HepG2 (cell line): ENCODE measurements around the gene LRR1. TPM values are rescaled to one million over a fixed set of nuclear protein-coding genes. Genes with fewer than 3 reads are reported as not detected.

Experiments used
- ARID5B ChIP-seq: IDR thresholded peaks from 2 replicates; pipeline ENCODE4 v1.4.0; 2020; ENCODE audit warnings: mild to moderate bottlenecking, missing genetic modification reagents
- ATM ChIP-seq: fragments of 450-650 bp; IDR thresholded peaks from 2 replicates; pipeline ENCODE4 v1.7.1; 2017; ENCODE audit warnings: mild to moderate bottlenecking, borderline replicate concordance
- GMEB2 ChIP-seq: IDR thresholded peaks from 2 replicates; pipeline ENCODE4 v1.6.1; 2016; ENCODE audit warnings: missing biosample characterization, missing genetic modification reagents, low read depth
- MBD4 ChIP-seq: IDR thresholded peaks from 2 replicates; pipeline ENCODE4 v1.6.1; 2012; ENCODE audit warnings: low read length, inconsistent platforms, borderline replicate concordance
- MED8 ChIP-seq: sonication (generic); formaldehyde crosslinking; IDR thresholded peaks from 2 replicates; pipeline ENCODE4 v1.8.1; 2023; ENCODE audit warnings: mild to moderate bottlenecking, missing genetic modification reagents; ENCODE audit not compliant: insufficient replicate concordance
- NKX3-1 ChIP-seq: sonication (generic); formaldehyde crosslinking; IDR thresholded peaks from 2 replicates; pipeline ENCODE4 v1.5.0; 2020; ENCODE audit warnings: missing genetic modification reagents
- PRDM4 ChIP-seq: sonication (generic); formaldehyde crosslinking; IDR thresholded peaks from 2 replicates; pipeline ENCODE4 v1.9.0; 2021; ENCODE audit warnings: missing genetic modification reagents, borderline replicate concordance
- SETDB1 ChIP-seq: sonication (generic); formaldehyde crosslinking; IDR thresholded peaks from 2 replicates; pipeline ENCODE4 v1.5.1; 2020; ENCODE audit warnings: missing genetic modification reagents, mild to moderate bottlenecking, borderline replicate concordance
- TRAFD1 ChIP-seq: sonication (generic); formaldehyde crosslinking; IDR thresholded peaks from 2 replicates; pipeline ENCODE4 v1.5.1; 2020; ENCODE audit warnings: missing genetic modification reagents, mild to moderate bottlenecking, borderline replicate concordance
- XBP1 ChIP-seq: sonication (generic); formaldehyde crosslinking; IDR thresholded peaks from 2 replicates; pipeline ENCODE4 v1.5.0; 2020; ENCODE audit warnings: missing genetic modification reagents
- ZFYVE20 ChIP-seq: sonication (generic); formaldehyde crosslinking; IDR thresholded peaks from 2 replicates; pipeline ENCODE4 v1.8.0; 2023; ENCODE audit warnings: low read depth, mild to moderate bottlenecking, moderate library complexity, missing genetic modification reagents, borderline replicate concordance
- ZNF235 ChIP-seq: sonication (generic); formaldehyde crosslinking; IDR thresholded peaks from 2 replicates; pipeline ENCODE4 v1.8.1; 2023; ENCODE audit warnings: mild to moderate bottlenecking, missing genetic modification reagents, borderline replicate concordance
- ZNF687 ChIP-seq: sonication (generic); formaldehyde crosslinking; IDR thresholded peaks from 2 replicates; pipeline ENCODE4 v1.5.1; 2020; ENCODE audit warnings: mild to moderate bottlenecking, missing genetic modification reagents, moderate library complexity
- polyA plus RNA-seq, 8 experiments: library from polyadenylated mRNA; depleted of rRNA in 3 of 8; stranded (reverse) in 7 of 8; unstranded in 1 of 8; fragments of >200 nt; fragmentation: Illumina TruSeq in 4 of 8; extraction: Trizol in 4 of 8; gene quantifications; 2 replicates each; pipeline versions ENCODE4 v1.2.1 to v1.2.3, GENCODE V29; 2011 to 2016; ENCODE audit warnings: low read depth in 4 of 8, missing spikeins in 1 of 8, mixed read lengths in 1 of 8; ENCODE audit not compliant: insufficient read depth in 1 of 8
- total RNA-seq, 5 experiments: library from RNA; depleted of rRNA; stranded (reverse); fragments of >200 nt; fragmentation: Illumina TruSeq; extraction: Trizol; gene quantifications; 2 replicates each; pipeline ENCODE4 v1.2.3, GENCODE V29; 2016; ENCODE audit warnings: low read depth in 1 of 5

The LRR1 gene
- total and polyA plus RNA-seq, 2 of the 13 experiments (the other 11 are each of a cell fraction or from before 2014, with no cell fraction given): 7.0 to 36.2 TPM

DNA sequence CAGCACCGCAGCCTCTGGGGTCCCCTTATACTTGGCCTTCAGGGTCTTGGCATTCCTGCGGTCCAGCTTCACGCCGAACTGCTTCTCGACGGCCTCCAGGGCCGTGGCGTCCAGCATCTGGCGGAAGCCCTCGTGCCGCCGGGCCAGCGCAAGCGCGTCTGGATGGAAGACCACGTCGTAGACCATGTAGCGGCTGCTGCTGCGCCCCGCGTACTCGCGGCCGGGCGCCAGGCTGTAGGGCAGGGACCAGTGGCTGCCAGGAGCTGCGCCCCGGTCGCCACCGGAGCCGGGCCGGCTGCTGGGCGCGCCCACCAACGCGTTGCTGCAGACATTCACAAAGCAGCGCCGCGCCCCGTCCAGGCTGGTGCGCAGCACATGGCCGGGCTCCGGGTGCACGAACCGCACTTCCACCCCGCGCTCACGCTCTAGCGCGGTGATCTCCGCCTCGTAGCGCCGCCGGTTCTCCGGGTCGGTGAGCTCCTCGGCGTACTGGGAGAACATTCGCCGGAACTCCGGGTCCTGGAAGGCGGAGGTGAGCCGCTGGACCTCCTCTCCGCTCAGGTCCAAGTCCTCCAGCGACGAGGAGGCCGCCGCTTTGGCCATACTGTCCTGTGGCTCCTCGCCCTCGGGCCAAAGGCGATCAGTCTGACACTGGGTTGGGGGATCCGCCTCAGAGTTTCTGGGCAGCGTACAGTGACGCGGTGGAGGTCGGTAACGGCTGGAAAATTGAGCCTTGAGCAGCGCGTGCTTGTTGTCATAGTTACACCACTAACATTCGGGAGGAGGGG, 36.0 kb downstream of the LRR1 start, which contains the start of gene DNAAF2 (continued):
- TF ChIP-seq ZNF687 (CRISPR knock-in tag): peak; percentile 91
- TF ChIP-seq MED8: no peak
- TF ChIP-seq ZFYVE20 (CRISPR knock-in tag): 0 out of 2 replicates have a peak, but pooled peaks have one; percentile 9
- TF ChIP-seq NKX3-1 (CRISPR knock-in tag): peak; percentile 73; the same call in 1 of the 2 replicates
- no peak for TF ChIP-seq ZNF235 (CRISPR knock-in tag)
- TF ChIP-seq TRAFD1: no peak; the same call in none of the 2 replicates
- TF ChIP-seq MBD4: no peak
- TF ChIP-seq SETDB1: no peak
- TF ChIP-seq GMEB2 (CRISPR knock-in tag): no peak
- no peak for TF ChIP-seq XBP1
- no peak for TF ChIP-seq ATM
- TF ChIP-seq PRDM4 (CRISPR knock-in tag): no peak
- TF ChIP-seq ARID5B (CRISPR knock-in tag): no peak
